H1 (cell line): ENCODE measurements around the gene FRMD4B. TPM values are rescaled to one million over a fixed set of nuclear protein-coding genes. Genes with fewer than 3 reads are reported as not detected.

Experiments
- CTCF ChIA-PET: fragments of 300-600 bp; sonication (Branson Sonifier 250); formaldehyde crosslinking; loops from one replicate; lab custom pipeline; 2021; ENCODE audit not compliant: partially characterized antibody; lab: Charles Lee
- POLR2A ChIA-PET: fragments of 300-600 bp; sonication (Branson Sonifier 250); formaldehyde crosslinking; loops from one replicate; lab custom pipeline; 2021; ENCODE audit warnings: inconsistent platforms; ENCODE audit not compliant: partially characterized antibody; lab: Charles Lee
- DNase-seq, 2 experiments: peaks; one replicate each; pipeline versions ENCODE4 v3.0.0 to v3.0.0-alpha.2; 2010 to 2022; ENCODE audit warnings: low spot score in 2 of 2, low read depth in 1 of 2, mixed read lengths in 1 of 2
- FAIRE-seq: peaks from 2 replicates; lab custom pipeline; 2011; peaks lifted over from hg19 to GRCh38; lab: Jason Lieb, UNC
- H2AFZ ChIP-seq: 2 replicates; pipeline ENCODE4 v1.8.1; 2012; ENCODE audit warnings: low read length, inconsistent platforms
- H2AK5ac ChIP-seq: 2 replicates; pipeline ENCODE4 v1.6.1; 2013; ENCODE audit warnings: low read depth, low read length
- H2BK120ac ChIP-seq: replicated peaks from 2 replicates; pipeline ENCODE3; 2013; ENCODE audit warnings: low read depth, low read length, inconsistent platforms
- H2BK12ac ChIP-seq: 2 replicates; pipeline ENCODE4 v1.6.1; 2013; ENCODE audit warnings: low read depth, low read length
- H2BK15ac ChIP-seq: 2 replicates; pipeline ENCODE4 v1.6.1; 2013; ENCODE audit warnings: low read length
- H2BK20ac ChIP-seq: 2 replicates; pipeline ENCODE4 v1.6.1; 2013; ENCODE audit warnings: low read length
- H2BK5ac ChIP-seq: 2 replicates; pipeline ENCODE4 v1.6.1; 2013; ENCODE audit warnings: low read depth, low read length
- H3K14ac ChIP-seq: 2 replicates; pipeline ENCODE4 v1.6.1; 2013; ENCODE audit warnings: inconsistent platforms; ENCODE audit not compliant: insufficient read length
- H3K18ac ChIP-seq: 2 replicates; pipeline ENCODE4 v1.6.1; 2013; ENCODE audit warnings: low read length; ENCODE audit errors: extremely low read depth
- H3K23ac ChIP-seq: 2 replicates; pipeline ENCODE4 v1.6.1; 2013; ENCODE audit warnings: inconsistent platforms; ENCODE audit not compliant: insufficient read length
- H3K23me2 ChIP-seq: 2 replicates; pipeline ENCODE4 v1.6.1; 2013; ENCODE audit warnings: low read depth, low read length
- H3K27ac ChIP-seq: 2 replicates; pipeline ENCODE4 v1.6.1; 2011; ENCODE audit warnings: low read depth, low read length, inconsistent platforms
- H3K27me3 ChIP-seq, 4 experiments: replicated peaks in 1 of 4; 1 replicate in 1 of 4; 2 replicates in 3 of 4; pipeline versions ENCODE4 v1.6.1 to v1.8.1; 2011 to 2013; ENCODE audit warnings: low read length in 3 of 4, mild to moderate bottlenecking in 3 of 4, inconsistent platforms in 2 of 4, mixed read lengths in 2 of 4, moderate library complexity in 1 of 4; ENCODE audit not compliant: control insufficient read depth in 3 of 4, insufficient read depth in 3 of 4; ENCODE audit errors: extremely low read depth in 1 of 4
- H3K36me3 ChIP-seq, 4 experiments: 2 replicates each; pipeline versions ENCODE4 v1.6.1 to v1.8.1; 2011 to 2013; ENCODE audit warnings: mild to moderate bottlenecking in 4 of 4, low read length in 3 of 4, moderate library complexity in 2 of 4, control low read depth in 1 of 4, inconsistent platforms in 1 of 4; ENCODE audit not compliant: insufficient read depth in 4 of 4, control insufficient read depth in 2 of 4
- H3K4ac ChIP-seq: replicated peaks from 2 replicates; pipeline ENCODE3; 2013; ENCODE audit warnings: low read length, low read depth, mixed read lengths, inconsistent platforms; ENCODE audit not compliant: insufficient read length
- H3K4me1 ChIP-seq, 4 experiments: replicated peaks in 1 of 4; 1 replicate in 1 of 4; 2 replicates in 3 of 4; pipeline versions ENCODE4 v1.6.1 to v1.8.1; 2011 to 2013; ENCODE audit warnings: low read length in 3 of 4, inconsistent platforms in 2 of 4, mixed read lengths in 1 of 4; ENCODE audit not compliant: insufficient read depth in 4 of 4, control insufficient read depth in 3 of 4
- H3K4me2 ChIP-seq, 2 experiments: 2 replicates each; pipeline versions ENCODE4 v1.6.1 to v1.8.1; 2011 to 2013; ENCODE audit warnings: low read depth in 2 of 2, low read length in 2 of 2, control low read depth in 1 of 2, inconsistent platforms in 1 of 2, mild to moderate bottlenecking in 1 of 2; ENCODE audit not compliant: insufficient read depth in 1 of 2
- H3K4me3 ChIP-seq, 4 experiments: fragments of 200-600, 300-600 bp in 1 of 4; sonication (generic), shearing (Covaris generic), sonication (Bioruptor Twin) in 1 of 4; 2 replicates each; pipeline versions ENCODE4 v1.5.1 to v1.8.1; 2011 to 2016; ENCODE audit warnings: low read length in 4 of 4, low read depth in 3 of 4, control low read depth in 2 of 4, inconsistent platforms in 2 of 4, mild to moderate bottlenecking in 2 of 4, mixed read lengths in 1 of 4, moderate library complexity in 1 of 4; ENCODE audit not compliant: insufficient read depth in 2 of 4; ENCODE audit errors: extremely low read depth in 1 of 4
- H3K56ac ChIP-seq: replicated peaks from 2 replicates; pipeline ENCODE3; 2013; ENCODE audit warnings: low read depth, mild to moderate bottlenecking, mixed read lengths, low read length, inconsistent platforms; ENCODE audit not compliant: insufficient read length
- H3K79me1 ChIP-seq: 2 replicates; pipeline ENCODE4 v1.6.1; 2013; ENCODE audit warnings: low read depth, low read length, control low read depth
- H3K79me2 ChIP-seq, 2 experiments: 2 replicates each; pipeline versions ENCODE4 v1.6.1 to v1.8.1; 2012 to 2013; ENCODE audit warnings: low read length in 2 of 2, mild to moderate bottlenecking in 2 of 2, inconsistent platforms in 1 of 2; ENCODE audit not compliant: insufficient read depth in 2 of 2, control insufficient read depth in 1 of 2
- H3K9ac ChIP-seq, 4 experiments: replicated peaks in 1 of 4; 1 replicate in 1 of 4; 2 replicates in 3 of 4; pipeline versions ENCODE4 v1.6.1 to v1.8.1; 2011 to 2013; ENCODE audit warnings: low read depth in 3 of 4, low read length in 3 of 4, control low read depth in 2 of 4, mild to moderate bottlenecking in 2 of 4, moderate library complexity in 2 of 4, inconsistent platforms in 1 of 4; ENCODE audit errors: extremely low read depth in 1 of 4
- H3K9me3 ChIP-seq, 2 experiments: 2 replicates each; pipeline versions ENCODE4 v1.6.1 to v1.8.1; 2012 to 2013; ENCODE audit warnings: mild to moderate bottlenecking in 2 of 2, moderate library complexity in 2 of 2, control low read depth in 1 of 2, inconsistent platforms in 1 of 2, low read depth in 1 of 2, low read length in 1 of 2, mixed read lengths in 1 of 2; ENCODE audit not compliant: insufficient read depth in 2 of 2
- H4K20me1 ChIP-seq, 2 experiments: replicated peaks in 1 of 2; 2 replicates each; pipeline versions ENCODE3 to v1.8.1; 2011 to 2013; ENCODE audit warnings: inconsistent platforms in 2 of 2, low read length in 2 of 2, mild to moderate bottlenecking in 1 of 2; ENCODE audit not compliant: insufficient read depth in 2 of 2, control insufficient read depth in 1 of 2
- H4K5ac ChIP-seq: 2 replicates; pipeline ENCODE4 v1.6.1; 2013; ENCODE audit warnings: low read length, low read depth, mixed read lengths, inconsistent platforms; ENCODE audit not compliant: insufficient read length
- H4K8ac ChIP-seq: 2 replicates; pipeline ENCODE4 v1.8.0; 2013; ENCODE audit warnings: mild to moderate bottlenecking, moderate library complexity, low read length, inconsistent platforms; ENCODE audit not compliant: insufficient read depth; ENCODE audit errors: extremely low read depth
- H4K91ac ChIP-seq: replicated peaks from 2 replicates; pipeline ENCODE3; 2013; ENCODE audit warnings: low read length, mixed read lengths, inconsistent platforms; ENCODE audit not compliant: insufficient read length
- ASH2L ChIP-seq: fragments of 200-600, 300-600 bp; sonication (generic); IDR thresholded peaks from one replicate; pipeline ENCODE4 v1.7.1; 2017; ENCODE audit warnings: low read length
- BACH1 ChIP-seq: IDR thresholded peaks from 2 replicates; pipeline ENCODE4 v1.6.1; 2012; ENCODE audit warnings: low read length, improper control_type of control experiment
- BCL11A ChIP-seq, 2 experiments: IDR thresholded peaks; one replicate each; pipeline ENCODE4 v1.6.1; 2011; ENCODE audit warnings: low read depth in 2 of 2, low read length in 2 of 2, mild to moderate bottlenecking in 2 of 2
- CHD2 ChIP-seq: IDR thresholded peaks from 2 replicates; pipeline ENCODE4 v1.6.1; 2012; ENCODE audit warnings: low read length, improper control_type of control experiment
- EGR1 ChIP-seq: IDR thresholded peaks from 2 replicates; pipeline ENCODE4 v1.6.1; 2011; ENCODE audit warnings: low read depth, low read length, borderline replicate concordance
- EZH2 ChIP-seq: fragments of 200-600 bp; sonication (generic); IDR thresholded peaks from 2 replicates; pipeline ENCODE4 v1.7.1; 2012; ENCODE audit warnings: low read depth, mild to moderate bottlenecking, moderate library complexity, low read length, inconsistent platforms; ENCODE audit not compliant: severe bottlenecking
- HDAC6 ChIP-seq: IDR thresholded peaks from one replicate; pipeline ENCODE4 v1.7.1; 2012; ENCODE audit warnings: low read depth, mild to moderate bottlenecking, inconsistent platforms, low read length, moderate library complexity
- KDM4A ChIP-seq: IDR thresholded peaks from one replicate; pipeline ENCODE4 v1.7.1; 2012; ENCODE audit warnings: low read depth, mild to moderate bottlenecking, moderate library complexity, low read length, inconsistent platforms; ENCODE audit not compliant: severe bottlenecking
- NANOG ChIP-seq: IDR thresholded peaks from 2 replicates; pipeline ENCODE4 v1.6.1; 2011; ENCODE audit warnings: low read length, low read depth, mild to moderate bottlenecking, inconsistent platforms; ENCODE audit not compliant: insufficient read depth, poor library complexity, severe bottlenecking
- SAP30 ChIP-seq: fragments of 300-600 bp; sonication (generic); IDR thresholded peaks from 2 replicates; pipeline ENCODE4 v1.7.1; 2012; ENCODE audit warnings: low read length, moderate library complexity, mild to moderate bottlenecking, inconsistent platforms; ENCODE audit not compliant: insufficient read depth, insufficient replicate concordance
- SIN3A ChIP-seq, 2 experiments: IDR thresholded peaks in 1 of 2; conservative IDR thresholded peaks in 1 of 2; 2 replicates each; pipeline ENCODE4 v1.6.1; 2011 to 2012; ENCODE audit warnings: low read length in 2 of 2, improper control_type of control experiment in 1 of 2, low read depth in 1 of 2, mild to moderate bottlenecking in 1 of 2
- SP2 ChIP-seq: IDR thresholded peaks from 2 replicates; pipeline ENCODE4 v1.6.1; 2012; ENCODE audit warnings: mild to moderate bottlenecking, low read length, inconsistent platforms
- SRF ChIP-seq: IDR thresholded peaks from 2 replicates; pipeline ENCODE4 v1.6.1; 2011; ENCODE audit warnings: mild to moderate bottlenecking, low read depth, low read length, moderate library complexity
- TEAD4 ChIP-seq: IDR thresholded peaks from 2 replicates; pipeline ENCODE4 v1.6.1; 2012; ENCODE audit warnings: low read depth, low read length, inconsistent platforms, mixed read lengths
- WGBS, 2 experiments: shearing (Covaris generic) in 1 of 2; methylation state at CpG; one replicate each; pipeline versions ENCODE4 v1.1.6 to v1.1.7; 2013 to 2015; ENCODE audit warnings: low lambda C conversion rate in 2 of 2, mixed read lengths in 2 of 2, inconsistent platforms in 1 of 2, low coverage in 1 of 2, missing lambda C conversion rate in 1 of 2; ENCODE audit not compliant: insufficient replicate concordance in 2 of 2, insufficient coverage in 1 of 2, insufficient read length in 1 of 2; ENCODE audit errors: extremely low coverage in 1 of 2, missing lambda C conversion rate in 1 of 2; 5-methylcytosine and 5-hydroxymethylcytosine counted together
- polyA plus RNA-seq, 7 experiments: library from polyadenylated mRNA; depleted of rRNA in 3 of 7; stranded (reverse) in 5 of 7; unstranded in 2 of 7; fragments of >200 nt in 5 of 7; fragments of 200-250 nt in 2 of 7; gene quantifications; 1 replicate in 5 of 7; 2 replicates in 1 of 7; 4 replicates in 1 of 7; pipeline versions ENCODE4 v1.2.1 to v1.2.3, GENCODE V29; 2011 to 2013; ENCODE audit warnings: missing spikeins in 2 of 7, mixed read lengths in 2 of 7
- total RNA-seq: library from RNA; stranded (reverse); fragmentation: NEBNext Ultra II Directional; extraction: Animal tissue kit (Norgen Biotek cat#: 25700); gene quantifications from 2 replicates; pipeline ENCODE4 v1.2.1, GENCODE V29; 2021

Gene FRMD4B
- total and polyA plus RNA-seq, 2 of the 8 experiments (the other 6 are each of a cell fraction or from before 2014, with no cell fraction given) = 2.7 to 7.2 TPM

- POLR2A ChIA-PET = no interaction called here
- CTCF ChIA-PET = interaction anchor here (1.1 to 13.8 kb wide), 4 partner anchors 73 to 259 kb away, joined by 3 to 471 read pairs (median 49); no protein-coding TSS in a partner anchor
Observed at GRCh38 chr3:69166446-69166845, 219.4 kb downstream of the FRMD4B start.

More at GRCh38 chr3:69166446-69166845, 219.4 kb downstream of the FRMD4B start:
- Histone ChIP-seq H3K18ac (no peak overlapping the region), H3K9me3 (no peaks in the 10 kb centered on the region), H2AFZ (no peak overlapping the region), H3K4ac (no peak overlapping the region), H3K14ac (no peak overlapping the region), H4K20me1 (no peaks in the 10 kb centered on the region), H3K9ac (no peak overlapping the region), H4K8ac (no peak overlapping the region), H4K5ac (no peak overlapping the region), H2BK12ac (no peak overlapping the region), H3K27me3 (no peaks in the 10 kb centered on the region), H3K27ac (no peak overlapping the region), H3K23me2 (no peaks in the 10 kb centered on the region), H2AK5ac (no peak overlapping the region), H3K23ac (no peak overlapping the region), H3K56ac (no peak overlapping the region), H2BK15ac (no peak overlapping the region), H2BK20ac (no peak overlapping the region), H2BK120ac (no peak overlapping the region), H3K79me1 (no peaks in the 10 kb centered on the region), H4K91ac (no peak overlapping the region), H3K79me2 (no peaks in the 10 kb centered on the region), H3K4me2 (no peak overlapping the region), H3K4me1 (no peaks in the 10 kb centered on the region; a peak in 1 of 7 replicates), H3K36me3 (no peaks in the 10 kb centered on the region), H3K4me3 (no peak overlapping the region), H2BK5ac (no peak overlapping the region)
- 100% methylated on average over 1 of the region's 1 CpG; no CpG with 5 or more reads in 1 of the 2 experiments for WGBS, 2 experiments
- TF ChIP-seq SIN3A (conservative IDR thresholded peaks at IDR 0.05 in 1 of 2, IDR thresholded peaks at IDR 0.05 in 1 of 2; ENCODE audit: low read depth in 1 of 2, low read length in 2 of 2) (no peak), SRF (no peak), EZH2 (no peak), SP2 (no peak), BCL11A (IDR thresholded peaks at IDR 0.05; ENCODE audit: low read depth in 2 of 2, low read length in 2 of 2) (no peak), HDAC6 (no peak), BACH1 (no peak), EGR1 (no peak), SAP30 (no peak), NANOG (no peak), CHD2 (no peak), TEAD4 (no peak), KDM4A (no peak), ASH2L (no peak)
- FAIRE-seq (no peak), DNase-seq (no peak)
